GM12878 (cell line): ENCODE data around the gene CPA2.
"Not testable (repeated sequence)": the region's sequence is repeated elsewhere in the genome, so short reads cannot be mapped to it uniquely, and the experiment has no call there.

Experiments used
- EZH2 ChIP-seq: IDR thresholded peaks from 2 replicates; pipeline ENCODE4 v1.6.1; 2012; ENCODE audit warnings: low read depth, mild to moderate bottlenecking, control low read depth, inconsistent platforms, low read length, borderline replicate concordance; ENCODE audit not compliant: control insufficient read depth
- POLR2A ChIP-seq: IDR thresholded peaks from 2 replicates; pipeline ENCODE4 v1.6.1; 2011; ENCODE audit warnings: low read depth, mild to moderate bottlenecking, low read length
- POLR2AphosphoS5 ChIP-seq: IDR thresholded peaks from 2 replicates; pipeline ENCODE4 v1.6.1; 2011; ENCODE audit warnings: mild to moderate bottlenecking, low read length, inconsistent platforms
- RFX5 ChIP-seq: IDR thresholded peaks from 2 replicates; pipeline ENCODE4 v1.6.1; 2011; ENCODE audit warnings: low read depth, low read length, improper control_type of control experiment
- SREBF2 ChIP-seq: IDR thresholded peaks from 2 replicates; pipeline ENCODE4 v1.6.1; 2012; ENCODE audit warnings: mild to moderate bottlenecking, low read length
- TAF1 ChIP-seq: IDR thresholded peaks from 2 replicates; pipeline ENCODE4 v1.6.1; 2011; ENCODE audit warnings: mild to moderate bottlenecking, low read depth, low read length, borderline replicate concordance
- TCF7 ChIP-seq: IDR thresholded peaks from 2 replicates; pipeline ENCODE4 v1.6.1; 2014; ENCODE audit warnings: antibody characterized with exemption, borderline replicate concordance
- ZNF207 ChIP-seq: fragments of 450-650 bp; IDR thresholded peaks from 2 replicates; pipeline ENCODE4 v1.6.1; 2014; ENCODE audit warnings: antibody characterized with exemption, mild to moderate bottlenecking, borderline replicate concordance
- ZZZ3 ChIP-seq: IDR thresholded peaks from 2 replicates; pipeline ENCODE4 v1.6.1; 2011; ENCODE audit warnings: low read depth; ENCODE audit not compliant: control insufficient read depth, insufficient read length
- TF ChIP-seq, protein P1 (sequence below), 3 experiments: IDR thresholded peaks in 2 of 3; conservative IDR thresholded peaks in 1 of 3; 2 replicates each; pipeline ENCODE4 v1.5.1; 2011; ENCODE audit warnings: low read depth in 3 of 3, low read length in 3 of 3, mild to moderate bottlenecking in 3 of 3, control low read depth in 2 of 3, moderate library complexity in 2 of 3, inconsistent platforms in 1 of 3, mixed read lengths in 1 of 3; ENCODE audit not compliant: control insufficient read depth in 2 of 3, insufficient read depth in 1 of 3; ENCODE audit errors: extremely low read depth in 1 of 3
- TF ChIP-seq, protein P2 (sequence below): fragments of 450-650 bp; IDR thresholded peaks from 2 replicates; pipeline ENCODE4 v1.6.1; 2017; ENCODE audit warnings: low read depth, mild to moderate bottlenecking, moderate library complexity
- TF ChIP-seq, protein P3 (sequence below): fragments of 450-650 bp; formaldehyde crosslinking; IDR thresholded peaks from 2 replicates; pipeline ENCODE4 v1.5.0; 2022; ENCODE audit warnings: mild to moderate bottlenecking, missing genetic modification characterization

DNA sequence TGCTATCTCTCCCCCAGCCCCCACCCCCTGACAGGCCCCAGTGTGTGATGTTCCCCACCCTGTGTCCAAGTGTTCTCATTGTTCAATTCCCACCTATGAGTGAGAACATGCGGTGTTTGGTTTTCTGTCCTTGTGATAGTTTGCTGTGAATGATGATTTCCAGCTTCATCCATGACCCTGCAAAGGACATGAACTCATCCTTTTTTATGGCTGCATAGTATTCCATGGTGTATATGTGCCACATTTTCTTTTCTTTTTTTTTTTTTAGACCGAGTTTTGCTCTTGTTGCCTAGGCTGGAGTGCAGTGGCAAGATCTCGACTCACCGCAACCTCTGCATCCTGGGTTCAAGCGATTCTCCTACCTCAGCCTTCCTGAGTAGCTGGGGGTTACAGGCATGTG lies 17.8 kb upstream of the CPA2 start:
- not testable (repeated sequence) for TF ChIP-seq POLR2A, EZH2, RFX5, TCF7, ZZZ3, TAF1, SREBF2, ZNF207, POLR2AphosphoS5
- TF ChIP-seq, protein P1, sequence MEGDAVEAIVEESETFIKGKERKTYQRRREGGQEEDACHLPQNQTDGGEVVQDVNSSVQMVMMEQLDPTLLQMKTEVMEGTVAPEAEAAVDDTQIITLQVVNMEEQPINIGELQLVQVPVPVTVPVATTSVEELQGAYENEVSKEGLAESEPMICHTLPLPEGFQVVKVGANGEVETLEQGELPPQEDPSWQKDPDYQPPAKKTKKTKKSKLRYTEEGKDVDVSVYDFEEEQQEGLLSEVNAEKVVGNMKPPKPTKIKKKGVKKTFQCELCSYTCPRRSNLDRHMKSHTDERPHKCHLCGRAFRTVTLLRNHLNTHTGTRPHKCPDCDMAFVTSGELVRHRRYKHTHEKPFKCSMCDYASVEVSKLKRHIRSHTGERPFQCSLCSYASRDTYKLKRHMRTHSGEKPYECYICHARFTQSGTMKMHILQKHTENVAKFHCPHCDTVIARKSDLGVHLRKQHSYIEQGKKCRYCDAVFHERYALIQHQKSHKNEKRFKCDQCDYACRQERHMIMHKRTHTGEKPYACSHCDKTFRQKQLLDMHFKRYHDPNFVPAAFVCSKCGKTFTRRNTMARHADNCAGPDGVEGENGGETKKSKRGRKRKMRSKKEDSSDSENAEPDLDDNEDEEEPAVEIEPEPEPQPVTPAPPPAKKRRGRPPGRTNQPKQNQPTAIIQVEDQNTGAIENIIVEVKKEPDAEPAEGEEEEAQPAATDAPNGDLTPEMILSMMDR (IDR thresholded peaks at IDR 0.05 in 2 of 3, conservative IDR thresholded peaks at IDR 0.05 in 1 of 3; ENCODE audit: control insufficient read depth in 2 of 3, extremely low read depth in 1 of 3, insufficient read depth in 1 of 3, low read depth in 3 of 3, low read length in 3 of 3): not testable (repeated sequence)
- TF ChIP-seq, protein P2, sequence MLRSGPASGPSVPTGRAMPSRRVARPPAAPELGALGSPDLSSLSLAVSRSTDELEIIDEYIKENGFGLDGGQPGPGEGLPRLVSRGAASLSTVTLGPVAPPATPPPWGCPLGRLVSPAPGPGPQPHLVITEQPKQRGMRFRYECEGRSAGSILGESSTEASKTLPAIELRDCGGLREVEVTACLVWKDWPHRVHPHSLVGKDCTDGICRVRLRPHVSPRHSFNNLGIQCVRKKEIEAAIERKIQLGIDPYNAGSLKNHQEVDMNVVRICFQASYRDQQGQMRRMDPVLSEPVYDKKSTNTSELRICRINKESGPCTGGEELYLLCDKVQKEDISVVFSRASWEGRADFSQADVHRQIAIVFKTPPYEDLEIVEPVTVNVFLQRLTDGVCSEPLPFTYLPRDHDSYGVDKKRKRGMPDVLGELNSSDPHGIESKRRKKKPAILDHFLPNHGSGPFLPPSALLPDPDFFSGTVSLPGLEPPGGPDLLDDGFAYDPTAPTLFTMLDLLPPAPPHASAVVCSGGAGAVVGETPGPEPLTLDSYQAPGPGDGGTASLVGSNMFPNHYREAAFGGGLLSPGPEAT: not testable (repeated sequence)
- TF ChIP-seq, protein P3, sequence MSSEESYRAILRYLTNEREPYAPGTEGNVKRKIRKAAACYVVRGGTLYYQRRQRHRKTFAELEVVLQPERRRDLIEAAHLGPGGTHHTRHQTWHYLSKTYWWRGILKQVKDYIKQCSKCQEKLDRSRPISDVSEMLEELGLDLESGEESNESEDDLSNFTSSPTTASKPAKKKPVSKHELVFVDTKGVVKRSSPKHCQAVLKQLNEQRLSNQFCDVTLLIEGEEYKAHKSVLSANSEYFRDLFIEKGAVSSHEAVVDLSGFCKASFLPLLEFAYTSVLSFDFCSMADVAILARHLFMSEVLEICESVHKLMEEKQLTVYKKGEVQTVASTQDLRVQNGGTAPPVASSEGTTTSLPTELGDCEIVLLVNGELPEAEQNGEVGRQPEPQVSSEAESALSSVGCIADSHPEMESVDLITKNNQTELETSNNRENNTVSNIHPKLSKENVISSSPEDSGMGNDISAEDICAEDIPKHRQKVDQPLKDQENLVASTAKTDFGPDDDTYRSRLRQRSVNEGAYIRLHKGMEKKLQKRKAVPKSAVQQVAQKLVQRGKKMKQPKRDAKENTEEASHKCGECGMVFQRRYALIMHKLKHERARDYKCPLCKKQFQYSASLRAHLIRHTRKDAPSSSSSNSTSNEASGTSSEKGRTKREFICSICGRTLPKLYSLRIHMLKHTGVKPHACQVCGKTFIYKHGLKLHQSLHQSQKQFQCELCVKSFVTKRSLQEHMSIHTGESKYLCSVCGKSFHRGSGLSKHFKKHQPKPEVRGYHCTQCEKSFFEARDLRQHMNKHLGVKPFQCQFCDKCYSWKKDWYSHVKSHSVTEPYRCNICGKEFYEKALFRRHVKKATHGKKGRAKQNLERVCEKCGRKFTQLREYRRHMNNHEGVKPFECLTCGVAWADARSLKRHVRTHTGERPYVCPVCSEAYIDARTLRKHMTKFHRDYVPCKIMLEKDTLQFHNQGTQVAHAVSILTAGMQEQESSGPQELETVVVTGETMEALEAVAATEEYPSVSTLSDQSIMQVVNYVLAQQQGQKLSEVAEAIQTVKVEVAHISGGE (CRISPR knock-in tag): not testable (repeated sequence)
